Caco-2 (cell line): ENCODE results near the gene SCNN1G. TPM values are rescaled to one million over a fixed set of nuclear protein-coding genes. Genes with fewer than 3 reads are reported as not detected.

Source experiments
- BruUV-seq: library from RNA; stranded (reverse); fragments of 400-500 nt; replicated peaks from 2 replicates; lab custom pipeline; 2021; lab: Mats Ljungman, UMichigan
- CTCF ChIA-PET: fragments of 300-600 bp; sonication (Branson Sonifier 250); formaldehyde crosslinking; loops from one replicate; lab custom pipeline; 2022; ENCODE audit warnings: antibody characterized with exemption; lab: Charles Lee
- POLR2A ChIA-PET: fragments of 300-600 bp; sonication (Branson Sonifier 250); formaldehyde crosslinking; loops from one replicate; lab custom pipeline; 2022; ENCODE audit warnings: antibody characterized with exemption; lab: Charles Lee
- DNase-seq, 2 experiments: peaks; one replicate each; pipeline versions ENCODE4 v3.0.0 to v3.0.0-alpha.2; 2020 to 2022
- H3K27me3 ChIP-seq: replicated peaks from 2 replicates; pipeline ENCODE4 v1.6.0; 2011; ENCODE audit warnings: low read length; ENCODE audit not compliant: control insufficient read depth, insufficient read depth
- H3K36me3 ChIP-seq: 2 replicates; pipeline ENCODE4 v1.5.1; 2011; ENCODE audit warnings: low read length; ENCODE audit not compliant: control insufficient read depth, insufficient read depth
- H3K4me1 ChIP-seq: fragments of 250-450 bp; sonication (Bioruptor Pico); 2 replicates; pipeline ENCODE4 v1.5.1; 2020; ENCODE audit warnings: mild to moderate bottlenecking
- H3K4me3 ChIP-seq: 2 replicates; pipeline ENCODE4 v1.5.1; 2011; ENCODE audit warnings: low read depth, mild to moderate bottlenecking, control low read depth, low read length
- H3K9me3 ChIP-seq: fragments of 250-450 bp; sonication (Bioruptor Pico); 2 replicates; pipeline ENCODE4 v1.5.1; 2020; ENCODE audit warnings: mild to moderate bottlenecking, moderate library complexity
- H3K27ac Mint-ChIP-seq: one replicate; pipeline ENCODE4 v1.8.0; 2022; ENCODE audit warnings: mixed read lengths; ENCODE audit not compliant: unreplicated experiment
- H3K27me3 Mint-ChIP-seq: one replicate; pipeline ENCODE4 v1.8.0; 2022; ENCODE audit warnings: mixed read lengths; ENCODE audit not compliant: insufficient read depth, unreplicated experiment
- H3K36me3 Mint-ChIP-seq: one replicate; pipeline ENCODE4 v1.8.0; 2022; ENCODE audit warnings: mild to moderate bottlenecking, mixed read lengths; ENCODE audit not compliant: insufficient read depth, unreplicated experiment
- H3K4me1 Mint-ChIP-seq: one replicate; pipeline ENCODE4 v1.8.0; 2022; ENCODE audit warnings: low read depth, mixed read lengths; ENCODE audit not compliant: unreplicated experiment
- H3K4me3 Mint-ChIP-seq: one replicate; pipeline ENCODE4 v1.8.0; 2022; ENCODE audit warnings: mild to moderate bottlenecking, moderate library complexity, mixed read lengths; ENCODE audit not compliant: unreplicated experiment
- H3K9me3 Mint-ChIP-seq: one replicate; pipeline ENCODE4 v1.8.0; 2022; ENCODE audit warnings: mixed read lengths; ENCODE audit not compliant: unreplicated experiment
- intact Hi-C: fragments of 100-400 bp; cut with micrococcal nuclease; formaldehyde crosslinking; loops from one replicate; pipeline ENCODE4 v1.10.0; 2022; ENCODE audit not compliant: unreplicated experiment
- total RNA-seq: library from RNA; stranded (reverse); gene quantifications from 2 replicates; pipeline ENCODE4 v1.2.3, GENCODE V29; 2022
- TF ChIP-seq, protein P1 (sequence below), 2 experiments: fragments of 200-600 bp in 1 of 2; IDR thresholded peaks; 1 replicate in 1 of 2; 2 replicates in 1 of 2; pipeline versions ENCODE4 v1.5.1 to v1.8.0; 2011 to 2022; ENCODE audit warnings: antibody characterized with exemption in 1 of 2, control low read depth in 1 of 2, inconsistent platforms in 1 of 2, low read depth in 1 of 2, low read length in 1 of 2, mild to moderate bottlenecking in 1 of 2, moderate library complexity in 1 of 2; ENCODE audit not compliant: insufficient read depth in 1 of 2, severe bottlenecking in 1 of 2, unreplicated experiment in 1 of 2

Gene SCNN1G
- total RNA-seq, 1 experiment from 2014 or later, result not detected

- POLR2A ChIA-PET, result no interaction called here
- Mint-ChIP-seq H3K36me3 (no peaks in the 10 kb centered on the region), H3K4me3 (no peak overlapping the region), H3K27me3 (no peaks in the 10 kb centered on the region), H3K9me3 (peaks cover 8% of the 10 kb centered on the region), H3K4me1 (peaks cover 9% of the 10 kb centered on the region), H3K27ac (no peak overlapping the region)
- no peak overlapping the region for H3K4me3 ChIP-seq
- TF ChIP-seq, protein P1, sequence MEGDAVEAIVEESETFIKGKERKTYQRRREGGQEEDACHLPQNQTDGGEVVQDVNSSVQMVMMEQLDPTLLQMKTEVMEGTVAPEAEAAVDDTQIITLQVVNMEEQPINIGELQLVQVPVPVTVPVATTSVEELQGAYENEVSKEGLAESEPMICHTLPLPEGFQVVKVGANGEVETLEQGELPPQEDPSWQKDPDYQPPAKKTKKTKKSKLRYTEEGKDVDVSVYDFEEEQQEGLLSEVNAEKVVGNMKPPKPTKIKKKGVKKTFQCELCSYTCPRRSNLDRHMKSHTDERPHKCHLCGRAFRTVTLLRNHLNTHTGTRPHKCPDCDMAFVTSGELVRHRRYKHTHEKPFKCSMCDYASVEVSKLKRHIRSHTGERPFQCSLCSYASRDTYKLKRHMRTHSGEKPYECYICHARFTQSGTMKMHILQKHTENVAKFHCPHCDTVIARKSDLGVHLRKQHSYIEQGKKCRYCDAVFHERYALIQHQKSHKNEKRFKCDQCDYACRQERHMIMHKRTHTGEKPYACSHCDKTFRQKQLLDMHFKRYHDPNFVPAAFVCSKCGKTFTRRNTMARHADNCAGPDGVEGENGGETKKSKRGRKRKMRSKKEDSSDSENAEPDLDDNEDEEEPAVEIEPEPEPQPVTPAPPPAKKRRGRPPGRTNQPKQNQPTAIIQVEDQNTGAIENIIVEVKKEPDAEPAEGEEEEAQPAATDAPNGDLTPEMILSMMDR (IDR thresholded peaks at IDR 0.05; ENCODE audit: insufficient read depth in 1 of 2, low read depth in 1 of 2, low read length in 1 of 2, severe bottlenecking in 1 of 2, unreplicated experiment in 1 of 2), result no peak
- H3K4me1 ChIP-seq, result peaks cover 8% of the 10 kb centered on the region
- no peaks in the 10 kb centered on the region for H3K27me3 ChIP-seq
- no peaks in the 10 kb centered on the region for H3K36me3 ChIP-seq
- intact Hi-C loops, result no loop called here
- CTCF ChIA-PET, result no interaction called here
- H3K9me3 ChIP-seq, result no peaks in the 10 kb centered on the region; the same call in 1 of the 2 replicates
- no peak for DNase-seq
- BruUV-seq, result no TSS peak
Measured at GRCh38 chr16:23137256-23137655, 45.3 kb upstream of the SCNN1G start.

GRCh38 chr16:23137818-23138217, 44.7 kb upstream of the SCNN1G start:
- Mint-ChIP-seq H3K36me3 (no peaks in the 10 kb centered on the region), H3K4me1 (peaks cover 6% of the 10 kb centered on the region), H3K27ac (no peak overlapping the region), H3K27me3 (no peaks in the 10 kb centered on the region), H3K9me3 (peaks cover 8% of the 10 kb centered on the region), H3K4me3 (no peak overlapping the region)
- intact Hi-C loops, result no loop called here
- no TSS peak for BruUV-seq
- ChIA-PET CTCF (no interaction called here), POLR2A (no interaction called here)
- Histone ChIP-seq H3K36me3 (no peaks in the 10 kb centered on the region), H3K27me3 (no peaks in the 10 kb centered on the region), H3K4me3 (no peak overlapping the region), H3K4me1 (peaks cover 11% of the 10 kb centered on the region), H3K9me3 (no peaks in the 10 kb centered on the region; the same call in 1 of the 2 replicates)
- no peak for DNase-seq
- TF ChIP-seq, protein P1 (IDR thresholded peaks at IDR 0.05; ENCODE audit: insufficient read depth in 1 of 2, low read depth in 1 of 2, low read length in 1 of 2, severe bottlenecking in 1 of 2, unreplicated experiment in 1 of 2), result no peak

- Histone ChIP-seq H3K4me1 (peaks cover 11% of the 10 kb centered on the region), H3K9me3 (no peaks in the 10 kb centered on the region; the same call in 1 of the 2 replicates), H3K27me3 (no peaks in the 10 kb centered on the region), H3K4me3 (no peak overlapping the region), H3K36me3 (no peaks in the 10 kb centered on the region)
- BruUV-seq, result no TSS peak
- H3K4me1 Mint-ChIP-seq, result no peaks in the 10 kb centered on the region
- TF ChIP-seq, protein P1 (IDR thresholded peaks at IDR 0.05; ENCODE audit: insufficient read depth in 1 of 2, low read depth in 1 of 2, low read length in 1 of 2, severe bottlenecking in 1 of 2, unreplicated experiment in 1 of 2), result no peak
- no peak for DNase-seq
- peaks cover 8% of the 10 kb centered on the region for H3K9me3 Mint-ChIP-seq
- ChIA-PET POLR2A (no interaction called here), CTCF (no interaction called here)
- H3K27me3 Mint-ChIP-seq, result no peaks in the 10 kb centered on the region
- H3K4me3 Mint-ChIP-seq, result no peak overlapping the region
- H3K36me3 Mint-ChIP-seq, result no peaks in the 10 kb centered on the region
- intact Hi-C loops, result no loop called here
- H3K27ac Mint-ChIP-seq, result no peak overlapping the region
Measured at GRCh38 chr16:23140107-23140506, 42.4 kb upstream of the SCNN1G start.
